ENCODE results near the gene GREB1L.

DNA sequence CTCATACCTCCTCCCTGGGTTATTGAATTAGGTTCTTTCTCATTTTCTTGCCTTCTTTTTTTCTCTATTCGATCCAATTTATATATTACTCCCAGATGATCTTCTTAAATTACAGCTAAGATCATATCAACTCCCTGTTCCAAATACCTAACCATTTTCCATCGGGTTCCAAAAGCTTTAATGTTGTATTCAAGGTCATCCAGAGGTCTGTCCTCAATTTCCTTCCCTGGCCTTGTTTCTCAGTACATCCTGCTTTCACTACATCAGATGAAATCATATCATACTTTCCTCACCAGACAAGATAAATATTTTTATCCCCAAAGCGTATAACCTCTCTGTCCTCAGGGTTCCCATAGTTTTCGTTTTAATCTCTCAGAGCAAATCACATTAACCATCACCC lies 36.3 kb upstream of the GREB1L start:
- TF ChIP-seq, protein P1, sequence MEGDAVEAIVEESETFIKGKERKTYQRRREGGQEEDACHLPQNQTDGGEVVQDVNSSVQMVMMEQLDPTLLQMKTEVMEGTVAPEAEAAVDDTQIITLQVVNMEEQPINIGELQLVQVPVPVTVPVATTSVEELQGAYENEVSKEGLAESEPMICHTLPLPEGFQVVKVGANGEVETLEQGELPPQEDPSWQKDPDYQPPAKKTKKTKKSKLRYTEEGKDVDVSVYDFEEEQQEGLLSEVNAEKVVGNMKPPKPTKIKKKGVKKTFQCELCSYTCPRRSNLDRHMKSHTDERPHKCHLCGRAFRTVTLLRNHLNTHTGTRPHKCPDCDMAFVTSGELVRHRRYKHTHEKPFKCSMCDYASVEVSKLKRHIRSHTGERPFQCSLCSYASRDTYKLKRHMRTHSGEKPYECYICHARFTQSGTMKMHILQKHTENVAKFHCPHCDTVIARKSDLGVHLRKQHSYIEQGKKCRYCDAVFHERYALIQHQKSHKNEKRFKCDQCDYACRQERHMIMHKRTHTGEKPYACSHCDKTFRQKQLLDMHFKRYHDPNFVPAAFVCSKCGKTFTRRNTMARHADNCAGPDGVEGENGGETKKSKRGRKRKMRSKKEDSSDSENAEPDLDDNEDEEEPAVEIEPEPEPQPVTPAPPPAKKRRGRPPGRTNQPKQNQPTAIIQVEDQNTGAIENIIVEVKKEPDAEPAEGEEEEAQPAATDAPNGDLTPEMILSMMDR (IDR thresholded peaks at IDR 0.05), result no peak
- TF ChIP-seq HDAC2 (IDR thresholded peaks at IDR 0.05), result no peak
- TF ChIP-seq, protein P2, sequence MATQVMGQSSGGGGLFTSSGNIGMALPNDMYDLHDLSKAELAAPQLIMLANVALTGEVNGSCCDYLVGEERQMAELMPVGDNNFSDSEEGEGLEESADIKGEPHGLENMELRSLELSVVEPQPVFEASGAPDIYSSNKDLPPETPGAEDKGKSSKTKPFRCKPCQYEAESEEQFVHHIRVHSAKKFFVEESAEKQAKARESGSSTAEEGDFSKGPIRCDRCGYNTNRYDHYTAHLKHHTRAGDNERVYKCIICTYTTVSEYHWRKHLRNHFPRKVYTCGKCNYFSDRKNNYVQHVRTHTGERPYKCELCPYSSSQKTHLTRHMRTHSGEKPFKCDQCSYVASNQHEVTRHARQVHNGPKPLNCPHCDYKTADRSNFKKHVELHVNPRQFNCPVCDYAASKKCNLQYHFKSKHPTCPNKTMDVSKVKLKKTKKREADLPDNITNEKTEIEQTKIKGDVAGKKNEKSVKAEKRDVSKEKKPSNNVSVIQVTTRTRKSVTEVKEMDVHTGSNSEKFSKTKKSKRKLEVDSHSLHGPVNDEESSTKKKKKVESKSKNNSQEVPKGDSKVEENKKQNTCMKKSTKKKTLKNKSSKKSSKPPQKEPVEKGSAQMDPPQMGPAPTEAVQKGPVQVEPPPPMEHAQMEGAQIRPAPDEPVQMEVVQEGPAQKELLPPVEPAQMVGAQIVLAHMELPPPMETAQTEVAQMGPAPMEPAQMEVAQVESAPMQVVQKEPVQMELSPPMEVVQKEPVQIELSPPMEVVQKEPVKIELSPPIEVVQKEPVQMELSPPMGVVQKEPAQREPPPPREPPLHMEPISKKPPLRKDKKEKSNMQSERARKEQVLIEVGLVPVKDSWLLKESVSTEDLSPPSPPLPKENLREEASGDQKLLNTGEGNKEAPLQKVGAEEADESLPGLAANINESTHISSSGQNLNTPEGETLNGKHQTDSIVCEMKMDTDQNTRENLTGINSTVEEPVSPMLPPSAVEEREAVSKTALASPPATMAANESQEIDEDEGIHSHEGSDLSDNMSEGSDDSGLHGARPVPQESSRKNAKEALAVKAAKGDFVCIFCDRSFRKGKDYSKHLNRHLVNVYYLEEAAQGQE (IDR thresholded peaks at IDR 0.05), result no peak

Data from A549 (cell line).